Measurements from ENCODE around the gene PLCH2.

The PLCH2 gene

DNA sequence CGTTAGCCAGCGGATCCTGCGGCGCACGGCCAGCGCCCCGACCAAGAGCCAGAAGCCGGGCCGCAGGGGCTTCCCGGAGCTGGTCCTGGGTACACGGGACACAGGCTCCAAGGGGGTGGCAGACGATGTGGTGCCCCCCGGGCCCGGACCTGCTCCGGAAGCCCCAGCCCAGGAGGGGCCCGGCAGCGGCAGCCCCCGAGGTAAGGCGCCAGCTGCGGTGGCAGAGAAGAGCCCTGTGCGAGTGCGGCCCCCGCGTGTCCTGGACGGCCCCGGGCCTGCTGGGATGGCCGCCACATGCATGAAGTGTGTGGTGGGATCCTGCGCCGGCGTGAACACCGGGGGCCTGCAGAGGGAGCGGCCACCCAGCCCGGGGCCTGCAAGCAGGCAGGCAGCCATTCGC, 26.1 kb downstream of the PLCH2 start:
- Histone ChIP-seq H3K9ac (peak overlapping the region in 1 of 11 experiments; percentile 25; a peak in 1 of 22 replicates), H3K27ac (no peak overlapping the region), H3K27me3 (peaks cover 0 to 11% (median 0%) of the 10 kb centered on the region in 11 experiments; a peak in 7 of 22 replicates), H3K4me2 (peak overlapping the region in 9 of 11 experiments; percentile 45 to 79 (median 62); a peak in 14 of 22 replicates), H3K36me3 (peaks cover 0 to 5% (median 2%) of the 10 kb centered on the region in 11 experiments; a peak in 6 of 22 replicates), H3K4me1 (peaks cover 44 to 83% (median 69%) of the 10 kb centered on the region in 10 experiments), H3K9me3 (replicated peaks in 1 of 11) (no peaks in the 10 kb centered on the region), H4K20me1 (peaks cover 7 to 71% (median 35%) of the 10 kb centered on the region in 11 experiments; a peak in 20 of 22 replicates), H3K4me3 (no peak overlapping the region)
- no peak for TF ChIP-seq Cebpa-rat (IDR thresholded peaks at IDR 0.05)

DNA sequence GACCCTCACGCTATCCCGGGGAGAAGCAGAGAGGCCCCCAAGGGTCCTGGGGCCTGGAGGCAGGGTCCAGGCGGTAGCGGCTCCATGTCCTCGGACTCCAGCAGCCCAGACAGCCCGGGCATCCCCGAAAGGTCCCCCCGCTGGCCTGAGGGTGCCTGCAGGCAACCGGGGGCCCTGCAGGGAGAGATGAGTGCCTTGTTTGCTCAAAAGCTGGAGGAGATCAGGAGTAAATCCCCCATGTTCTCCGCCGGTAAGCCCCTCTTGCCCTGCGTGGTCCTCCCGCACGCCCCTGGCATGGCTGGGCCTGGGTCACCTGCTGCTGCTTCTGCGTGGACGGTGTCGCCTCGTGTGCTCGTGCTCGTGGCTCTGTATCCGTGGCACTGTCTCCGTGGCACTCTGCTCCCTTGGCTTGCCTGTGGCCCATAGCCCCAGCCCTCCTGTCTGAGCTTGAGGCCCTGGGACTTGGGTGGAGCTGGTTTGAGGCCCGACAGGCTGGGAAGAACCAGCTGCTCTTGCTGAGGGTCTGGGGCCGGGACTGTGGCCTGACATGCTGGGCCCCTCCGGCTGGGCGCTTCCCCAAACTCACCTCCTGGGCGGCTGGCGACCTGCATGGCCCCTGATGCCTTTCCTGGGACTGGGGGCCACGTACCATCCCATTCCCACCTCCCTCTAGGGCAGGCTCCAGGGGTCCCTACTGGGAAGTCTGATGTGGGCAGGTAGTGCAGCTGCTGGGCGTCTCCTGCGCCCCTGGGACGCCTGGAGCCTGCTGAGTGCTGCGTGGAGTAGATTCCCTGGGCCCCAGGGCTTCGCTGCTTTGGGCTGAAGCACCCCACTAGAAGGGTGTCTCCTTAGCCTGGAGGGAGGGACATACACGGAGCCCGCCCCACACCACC, 26.8 kb downstream of the PLCH2 start:
- no peak overlapping the region for H3K9ac ChIP-seq
- H3K4me2 ChIP-seq = no peak overlapping the region; a peak in 1 of 22 replicates
- peaks cover under 1 to 12% (median 9%) of the 10 kb centered on the region in 11 experiments; a peak in 14 of 22 replicates for H3K36me3 ChIP-seq
- peaks cover 13 to 71% (median 40%) of the 10 kb centered on the region in 11 experiments; a peak in 21 of 22 replicates for H4K20me1 ChIP-seq
- H3K4me1 ChIP-seq = peaks cover 47 to 76% (median 62%) of the 10 kb centered on the region in 10 experiments
- no peaks in the 10 kb centered on the region for H3K9me3 ChIP-seq (replicated peaks in 1 of 11)
- TF ChIP-seq Cebpa-rat (IDR thresholded peaks at IDR 0.05) = no peak
- no peak overlapping the region for H3K4me3 ChIP-seq
- H3K27ac ChIP-seq = no peak overlapping the region
- peaks cover 0 to 4% (median 0%) of the 10 kb centered on the region in 11 experiments; a peak in 6 of 22 replicates for H3K27me3 ChIP-seq

DNA sequence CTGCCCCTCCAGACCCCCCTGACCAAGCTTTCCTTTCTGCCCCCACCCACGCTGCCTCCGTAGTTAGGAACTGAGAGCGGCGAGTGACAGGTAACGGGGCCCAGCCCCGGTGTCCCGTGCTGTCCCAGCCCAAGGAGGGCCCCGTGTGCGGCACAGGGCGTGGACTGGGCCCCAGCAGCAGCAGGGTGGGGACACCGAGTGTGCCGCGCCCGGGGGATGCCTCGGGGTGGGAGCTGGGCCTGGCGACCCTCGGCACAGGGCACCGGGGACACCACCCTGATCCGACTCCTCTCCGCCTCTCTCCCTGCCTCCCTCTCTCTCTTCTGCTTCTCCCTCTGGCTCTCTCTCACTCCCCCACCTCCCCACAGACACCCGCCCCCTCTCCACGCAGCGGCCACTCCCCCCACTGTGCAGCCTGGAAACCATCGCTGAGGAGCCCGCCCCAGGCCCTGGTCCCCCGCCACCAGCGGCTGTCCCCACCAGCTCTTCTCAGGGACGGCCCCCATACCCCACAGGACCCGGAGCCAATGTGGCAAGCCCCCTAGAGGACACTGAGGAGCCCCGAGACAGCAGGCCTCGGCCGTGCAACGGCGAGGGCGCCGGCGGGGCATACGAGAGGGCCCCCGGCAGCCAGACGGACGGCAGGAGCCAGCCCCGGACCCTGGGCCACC, 27.6 kb downstream of the PLCH2 start:
- Histone ChIP-seq H3K4me1 (peaks cover 42 to 70% (median 55%) of the 10 kb centered on the region in 10 experiments), H3K27ac (no peak overlapping the region), H3K9me3 (replicated peaks in 1 of 11) (no peaks in the 10 kb centered on the region), H4K20me1 (peaks cover 14 to 77% (median 47%) of the 10 kb centered on the region in 11 experiments; a peak in 21 of 22 replicates), H3K4me2 (peak overlapping the region in 1 of 11 experiments; percentile 8; a peak in 2 of 22 replicates), H3K36me3 (peaks cover 8 to 20% (median 17%) of the 10 kb centered on the region in 11 experiments), H3K4me3 (no peak overlapping the region), H3K9ac (no peak overlapping the region), H3K27me3 (no peaks in the 10 kb centered on the region)
- no peak for TF ChIP-seq Cebpa-rat (IDR thresholded peaks at IDR 0.05)

DNA sequence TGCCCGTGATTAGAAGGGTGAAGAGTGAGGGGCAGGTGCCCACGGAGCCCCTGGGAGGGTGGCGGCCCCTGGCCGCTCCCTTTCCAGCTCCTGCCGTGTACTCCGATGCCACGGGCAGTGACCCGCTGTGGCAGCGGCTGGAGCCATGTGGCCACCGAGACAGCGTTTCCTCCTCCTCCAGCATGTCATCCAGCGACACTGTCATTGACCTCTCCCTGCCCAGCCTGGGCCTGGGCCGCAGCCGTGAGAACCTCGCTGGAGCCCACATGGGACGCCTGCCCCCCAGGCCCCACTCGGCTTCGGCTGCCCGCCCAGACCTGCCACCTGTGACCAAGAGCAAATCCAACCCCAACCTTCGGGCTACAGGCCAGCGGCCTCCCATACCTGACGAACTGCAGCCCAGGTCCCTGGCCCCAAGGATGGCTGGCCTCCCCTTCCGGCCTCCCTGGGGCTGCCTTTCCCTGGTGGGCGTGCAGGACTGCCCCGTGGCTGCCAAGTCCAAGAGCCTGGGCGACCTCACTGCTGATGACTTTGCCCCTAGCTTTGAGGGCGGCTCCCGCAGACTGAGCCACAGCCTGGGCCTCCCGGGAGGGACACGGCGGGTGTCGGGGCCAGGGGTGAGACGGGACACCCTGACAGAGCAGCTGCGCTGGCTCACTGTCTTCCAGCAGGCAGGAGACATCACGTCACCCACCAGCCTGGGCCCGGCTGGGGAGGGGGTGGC, 28.3 kb downstream of the PLCH2 start:
- H3K9ac ChIP-seq = peak overlapping the region in 1 of 11 experiments; percentile 15; a peak in 2 of 22 replicates
- no peak overlapping the region for H3K27ac ChIP-seq
- no peaks in the 10 kb centered on the region for H3K9me3 ChIP-seq (replicated peaks in 1 of 11)
- H4K20me1 ChIP-seq = peaks cover 14 to 79% (median 53%) of the 10 kb centered on the region in 11 experiments; a peak in 21 of 22 replicates
- H3K27me3 ChIP-seq = no peaks in the 10 kb centered on the region
- peaks cover 15 to 27% (median 24%) of the 10 kb centered on the region in 11 experiments for H3K36me3 ChIP-seq
- H3K4me2 ChIP-seq = peak overlapping the region in 6 of 11 experiments; percentile 6 to 41 (median 10); a peak in 5 of 22 replicates
- TF ChIP-seq Cebpa-rat (IDR thresholded peaks at IDR 0.05) = no peak
- H3K4me1 ChIP-seq = peaks cover 35 to 63% (median 48%) of the 10 kb centered on the region in 10 experiments
- no peak overlapping the region for H3K4me3 ChIP-seq

DNA sequence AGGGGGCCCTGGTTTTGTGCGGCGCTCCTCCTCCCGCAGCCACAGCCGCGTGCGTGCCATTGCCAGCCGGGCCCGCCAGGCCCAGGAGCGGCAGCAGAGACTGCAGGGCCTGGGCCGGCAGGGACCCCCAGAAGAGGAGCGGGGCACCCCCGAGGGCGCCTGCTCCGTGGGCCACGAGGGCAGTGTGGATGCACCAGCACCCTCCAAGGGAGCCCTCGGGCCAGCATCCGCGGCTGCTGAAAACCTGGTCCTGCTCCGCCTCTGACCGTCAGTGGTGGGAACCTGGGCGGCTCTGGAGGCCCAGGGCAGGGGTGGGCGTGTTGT, 28.8 kb downstream of the PLCH2 start:
- peaks cover 20 to 32% (median 29%) of the 10 kb centered on the region in 11 experiments for H3K36me3 ChIP-seq
- H3K9me3 ChIP-seq (replicated peaks in 1 of 11) = no peaks in the 10 kb centered on the region
- H3K27me3 ChIP-seq = no peaks in the 10 kb centered on the region
- peak overlapping the region in 6 of 11 experiments; percentile 6 to 41 (median 10); a peak in 4 of 22 replicates for H3K4me2 ChIP-seq
- H4K20me1 ChIP-seq = peaks cover 15 to 84% (median 56%) of the 10 kb centered on the region in 11 experiments; a peak in 21 of 22 replicates
- no peak for TF ChIP-seq Cebpa-rat (IDR thresholded peaks at IDR 0.05)
- H3K4me3 ChIP-seq = no peak overlapping the region
- H3K4me1 ChIP-seq = peaks cover 30 to 58% (median 42%) of the 10 kb centered on the region in 10 experiments
- H3K9ac ChIP-seq = peak overlapping the region in 1 of 11 experiments; percentile 15; a peak in 2 of 22 replicates
- H3K27ac ChIP-seq = no peak overlapping the region

DNA sequence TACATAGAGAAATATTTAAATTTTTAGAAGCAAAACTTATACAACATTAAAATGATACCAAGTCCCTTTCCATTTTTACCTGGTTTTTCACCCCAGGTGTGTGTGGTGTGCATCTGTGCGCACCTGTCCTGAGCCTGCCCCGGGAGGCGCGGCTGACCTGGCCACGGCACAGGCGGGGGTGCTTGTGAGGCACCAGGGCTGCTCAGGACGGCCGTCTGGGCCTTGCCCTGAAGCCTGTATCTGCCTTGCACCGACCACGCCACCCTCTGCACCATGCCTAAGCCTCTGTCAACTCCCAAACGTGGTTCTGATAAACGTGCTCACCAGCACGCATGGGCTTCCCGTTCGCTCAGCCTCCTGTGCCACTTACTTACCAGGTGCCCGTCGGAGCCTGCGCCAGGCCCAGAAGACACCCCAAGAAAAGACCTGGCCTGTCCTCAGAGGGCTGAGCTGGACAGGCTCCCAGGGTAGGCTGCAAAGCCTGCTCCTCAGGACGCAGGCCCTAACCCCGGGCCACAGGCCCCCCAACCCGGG, 29.4 kb downstream of the PLCH2 start:
- no peak overlapping the region for H3K27ac ChIP-seq
- TF ChIP-seq Cebpa-rat (IDR thresholded peaks at IDR 0.05) = no peak
- H3K4me2 ChIP-seq = peak overlapping the region in 4 of 11 experiments; percentile 1 to 59 (median 52); a peak in 5 of 22 replicates
- H3K4me3 ChIP-seq = no peak overlapping the region
- H3K36me3 ChIP-seq = peaks cover 26 to 38% (median 35%) of the 10 kb centered on the region in 11 experiments
- peaks cover 21 to 90% (median 62%) of the 10 kb centered on the region in 11 experiments; a peak in 21 of 22 replicates for H4K20me1 ChIP-seq
- peak overlapping the region in 1 of 11 experiments; percentile 36; a peak in 1 of 22 replicates for H3K9ac ChIP-seq
- H3K9me3 ChIP-seq (replicated peaks in 1 of 11) = no peaks in the 10 kb centered on the region
- no peaks in the 10 kb centered on the region for H3K27me3 ChIP-seq
- peaks cover 23 to 52% (median 36%) of the 10 kb centered on the region in 10 experiments for H3K4me1 ChIP-seq

DNA sequence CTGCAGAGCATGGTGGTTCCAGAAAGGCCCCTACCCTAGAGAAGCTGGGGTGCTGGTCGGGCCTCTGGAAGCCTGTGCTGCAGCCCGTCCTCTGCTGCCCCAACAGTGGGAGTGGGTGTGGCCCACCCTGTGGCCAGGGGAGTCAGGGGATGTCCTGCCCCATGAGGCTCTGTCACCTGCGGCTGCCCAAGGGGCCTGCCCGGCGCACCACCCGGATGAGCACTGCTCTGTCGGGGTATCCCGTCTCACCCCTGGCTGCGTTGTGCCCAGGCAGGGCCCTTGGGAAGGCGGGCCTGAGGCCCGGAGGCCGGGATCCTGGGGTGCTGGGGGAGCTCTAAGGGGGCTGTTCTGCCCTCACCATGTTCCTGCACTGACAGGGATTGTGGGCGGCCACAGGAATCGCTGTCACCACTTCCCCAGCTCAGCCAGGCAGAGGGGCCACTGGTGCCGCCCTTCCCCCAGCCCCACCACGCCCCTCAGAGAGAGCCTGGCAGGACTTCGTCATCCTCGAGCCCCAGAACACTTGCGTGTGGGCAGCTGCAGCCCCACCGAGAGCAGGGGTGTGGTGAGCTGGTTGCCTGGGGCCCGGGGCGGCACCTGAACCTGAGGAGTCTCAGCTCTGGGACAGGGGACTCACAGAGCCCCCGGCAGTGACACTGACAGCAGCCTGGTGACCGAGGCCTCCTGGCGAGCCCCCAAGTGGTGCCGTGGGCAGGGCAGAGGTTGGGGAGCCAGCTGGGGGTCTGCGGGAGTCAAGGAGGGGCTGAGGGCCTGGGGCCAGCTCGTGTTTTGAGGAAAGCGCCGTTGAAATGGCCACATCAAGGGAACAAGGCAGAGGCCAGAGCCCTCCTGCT, 30.1 kb downstream of the PLCH2 start:
- H3K4me2 ChIP-seq = peak overlapping the region in 10 of 11 experiments; percentile 1 to 59 (median 22); a peak in 14 of 22 replicates
- H3K27me3 ChIP-seq = no peaks in the 10 kb centered on the region
- peak overlapping the region in 4 of 11 experiments; percentile 16 to 44 (median 26); a peak in 6 of 22 replicates for H3K9ac ChIP-seq
- TF ChIP-seq Cebpa-rat (IDR thresholded peaks at IDR 0.05) = no peak
- peaks cover 21 to 98% (median 69%) of the 10 kb centered on the region in 11 experiments; a peak in 21 of 22 replicates for H4K20me1 ChIP-seq
- H3K4me3 ChIP-seq = no peak overlapping the region
- peaks cover 18 to 46% (median 30%) of the 10 kb centered on the region in 10 experiments for H3K4me1 ChIP-seq
- H3K36me3 ChIP-seq = peaks cover 33 to 45% (median 42%) of the 10 kb centered on the region in 11 experiments
- H3K27ac ChIP-seq = no peak overlapping the region
- no peaks in the 10 kb centered on the region for H3K9me3 ChIP-seq (replicated peaks in 1 of 11)

Measured in BLaER1 treated with 17β-estradiol and CSF1 and Interleukin-3, amounts not matched to agents 10 nM and 100 nM (cell line).